IPS DF 19.7 (cell line): ENCODE results near the gene BNC1.

ENCODE experiments used
- DNase-seq: peaks from one replicate; pipeline ENCODE4 v3.0.0-alpha.2; 2013; ENCODE audit warnings: low read depth, low spot score

The BNC1 gene

GRCh38 chr15:83284559-83285283 lies at the start of gene BNC1:
BNC1 (minus strand) TSS chr15:83284664; CDS start chr15:83284628, 36 bp downstream.
- DNase-seq: no peak

- DNase-seq: no peak
These were observed 42.6 kb upstream of the BNC1 start for GRCh38 chr15:83327041-83327440.

- no peak for DNase-seq
These were observed 40.3 kb upstream of the BNC1 start for GRCh38 chr15:83324799-83325198.

GRCh38 chr15:83323296-83323711 lies 38.8 kb upstream of the BNC1 start:
- no peak for DNase-seq

GRCh38 chr15:83322691-83323090 lies 38.2 kb upstream of the BNC1 start:
- no peak for DNase-seq

- no peak for DNase-seq
These were observed 37.6 kb upstream of the BNC1 start for GRCh38 chr15:83322061-83322460.

- DNase-seq: no peak
These were observed 36.4 kb upstream of the BNC1 start for GRCh38 chr15:83320844-83321243.

GRCh38 chr15:83320404-83320803 lies 35.9 kb upstream of the BNC1 start:
- DNase-seq: no peak

- DNase-seq: no peak
These were observed 35.3 kb upstream of the BNC1 start for GRCh38 chr15:83319771-83320170.

GRCh38 chr15:83318861-83319415 lies 34.5 kb upstream of the BNC1 start:
- DNase-seq: no peak

GRCh38 chr15:83318036-83318435 lies 33.6 kb upstream of the BNC1 start:
- DNase-seq: no peak

- DNase-seq: no peak
These were observed 27.6 kb upstream of the BNC1 start for GRCh38 chr15:83312071-83312470.

GRCh38 chr15:83310521-83311456 lies 26.3 kb upstream of the BNC1 start:
- no peak for DNase-seq

GRCh38 chr15:83308671-83309070 lies 24.2 kb upstream of the BNC1 start:
- DNase-seq: no peak

- DNase-seq: no peak
These were observed 22.1 kb upstream of the BNC1 start for GRCh38 chr15:83306561-83306960.

- no peak for DNase-seq
These were observed 21.3 kb upstream of the BNC1 start for GRCh38 chr15:83305704-83306291.

GRCh38 chr15:83304861-83305703 lies 20.6 kb upstream of the BNC1 start:
- DNase-seq: no peak

- DNase-seq: no peak
These were observed 19.1 kb upstream of the BNC1 start for GRCh38 chr15:83303535-83303934.

GRCh38 chr15:83300826-83301225 lies 16.4 kb upstream of the BNC1 start:
- no peak for DNase-seq

- DNase-seq: no peak
These were observed 15.0 kb upstream of the BNC1 start for GRCh38 chr15:83299462-83299861.

- DNase-seq: no peak
These were observed 11.0 kb upstream of the BNC1 start for GRCh38 chr15:83295417-83295816.
